Nucleus accumbens (tissue), 56 donors: ENCODE results near the gene ITGB5.
"Not testable (repeated sequence)": the region's sequence is repeated elsewhere in the genome, so short reads cannot be mapped to it uniquely, and the experiment has no call there.

Experiments
- DNase-seq, 56 donors: peaks; one replicate each; lab custom pipeline; 2025; lab: John Stamatoyannopoulos, UW

Gene ITGB5

DNA sequence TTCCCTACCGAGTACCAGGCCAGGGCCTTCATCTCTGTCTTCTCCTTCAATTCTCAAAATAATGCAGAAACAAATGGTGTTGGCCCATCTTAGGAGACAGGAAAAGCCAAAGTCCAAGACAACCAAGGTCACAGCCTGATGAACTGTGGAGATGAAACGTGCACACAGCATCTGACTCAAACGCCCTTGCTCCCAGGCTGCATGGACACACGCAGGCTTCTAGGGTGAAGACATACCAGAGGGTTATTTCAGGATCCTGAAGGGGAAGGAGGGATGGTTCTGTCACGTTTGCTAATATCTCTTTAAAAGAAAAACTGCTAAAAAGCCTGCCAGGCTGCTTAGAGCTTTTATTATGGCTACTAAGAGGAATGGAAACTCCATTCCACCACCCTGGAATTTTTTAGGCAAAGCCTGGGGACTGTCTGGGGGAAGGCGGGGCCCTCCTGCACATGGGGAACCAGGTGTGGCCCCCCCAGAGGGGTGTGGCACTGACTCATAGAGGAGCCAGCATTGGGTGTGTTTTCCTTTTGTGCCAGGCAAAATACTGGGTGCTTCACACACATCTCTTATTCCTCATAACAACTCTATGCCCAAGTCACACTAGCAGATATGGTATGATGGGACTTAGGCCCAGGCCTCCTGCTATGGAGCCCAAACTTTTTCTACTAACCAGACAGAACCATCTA lies 94.0 kb downstream of the ITGB5 start:
- no peak for DNase-seq

DNA sequence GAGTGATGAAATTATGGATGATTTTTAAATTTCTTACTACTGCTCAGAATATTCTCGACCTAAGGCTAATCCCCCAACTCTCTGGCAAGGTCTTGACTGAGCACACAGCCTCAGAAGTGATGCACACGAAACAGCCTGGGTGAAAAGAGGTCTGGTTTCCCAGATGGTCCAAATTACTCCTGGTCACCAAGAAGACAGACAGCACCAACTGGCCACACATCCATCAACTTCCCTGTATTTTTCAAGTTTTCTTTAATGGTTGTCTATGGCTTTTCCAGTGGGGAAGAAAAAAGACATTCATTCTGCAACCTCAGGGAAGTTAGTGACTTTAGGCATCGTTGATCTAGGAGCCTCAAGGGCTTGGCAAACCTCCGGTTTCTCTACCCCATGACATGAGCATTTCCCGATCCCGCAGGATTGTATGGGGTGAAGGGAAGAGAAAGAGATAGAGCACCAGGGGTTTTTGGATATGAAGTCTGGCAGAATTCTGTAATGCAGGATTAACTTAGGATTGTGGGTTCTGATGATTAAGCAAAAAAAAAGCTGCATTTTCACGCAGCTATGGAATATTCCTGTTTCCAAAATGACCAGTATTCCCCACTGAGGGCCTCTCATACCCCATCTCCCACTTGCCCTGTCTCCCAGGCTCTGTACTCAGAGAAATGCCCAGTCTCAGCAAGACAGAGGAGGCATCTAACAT lies 94.7 kb downstream of the ITGB5 start:
- no peak for DNase-seq

DNA sequence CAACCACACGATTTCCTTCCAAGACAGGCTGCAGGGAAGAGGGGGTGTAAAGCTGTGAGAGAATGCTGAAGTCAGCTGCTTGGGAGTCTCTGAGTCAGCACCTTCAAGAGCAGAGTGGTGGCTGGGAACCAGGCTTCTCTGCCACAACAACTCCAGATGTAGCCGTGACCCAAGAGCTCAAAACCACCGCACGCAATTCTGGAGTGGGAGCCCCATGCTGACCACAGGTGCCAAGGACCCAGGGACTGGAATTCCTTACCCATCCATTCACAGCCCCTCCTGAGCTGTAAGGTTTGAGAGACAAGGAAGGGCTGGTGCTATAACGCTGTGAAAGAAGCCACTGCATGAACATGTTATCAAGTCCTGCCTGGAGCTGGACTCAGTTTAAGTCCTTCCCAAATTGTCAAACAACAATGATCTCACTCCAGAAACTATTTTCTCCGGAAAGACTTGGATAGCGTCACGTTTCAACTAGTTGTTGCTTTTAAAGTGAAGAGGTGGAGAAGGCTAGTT lies 95.5 kb downstream of the ITGB5 start:
- DNase-seq, result peak in 17 of 56 donors; percentile 12 to 44 (median 28)

DNA sequence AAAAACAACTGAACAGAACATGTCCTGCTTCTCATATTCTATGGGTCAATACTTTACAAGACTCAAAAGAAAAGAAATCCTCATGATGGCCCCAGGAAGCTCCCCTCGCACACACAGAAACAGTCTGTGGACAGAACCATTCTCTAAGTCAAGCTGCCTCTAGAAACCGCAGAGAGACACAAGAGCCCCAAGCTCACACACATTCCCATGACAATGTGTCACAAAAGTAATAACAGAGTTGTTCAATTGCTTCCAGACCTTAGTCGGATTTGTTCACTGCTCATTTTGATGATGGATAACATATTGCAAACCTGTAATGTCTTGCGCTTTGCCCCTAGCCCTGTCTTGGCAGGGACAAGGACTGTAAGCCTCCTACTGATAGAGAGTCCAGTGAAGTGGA lies 96.0 kb downstream of the ITGB5 start:
- DNase-seq, result no peak

DNA sequence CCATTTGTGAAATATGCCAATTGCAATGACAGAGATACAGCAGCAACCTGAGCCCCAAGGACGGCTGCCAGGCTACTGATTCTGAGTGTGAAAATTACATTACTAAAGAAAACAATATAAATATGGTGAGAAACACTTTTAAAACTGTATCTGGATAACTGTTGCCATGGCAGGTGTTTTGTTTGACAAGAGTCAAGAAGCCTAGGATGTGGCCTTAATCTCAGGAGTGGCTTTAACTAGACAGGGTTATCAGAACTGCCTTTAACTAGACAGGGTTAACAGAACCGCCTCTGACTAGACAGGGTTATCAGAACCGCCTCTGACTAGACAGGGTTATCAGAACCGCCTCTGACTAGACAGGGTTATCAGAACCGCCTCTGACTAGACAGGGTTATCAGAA lies 98.1 kb downstream of the ITGB5 start:
- DNase-seq, result not testable (repeated sequence)

DNA sequence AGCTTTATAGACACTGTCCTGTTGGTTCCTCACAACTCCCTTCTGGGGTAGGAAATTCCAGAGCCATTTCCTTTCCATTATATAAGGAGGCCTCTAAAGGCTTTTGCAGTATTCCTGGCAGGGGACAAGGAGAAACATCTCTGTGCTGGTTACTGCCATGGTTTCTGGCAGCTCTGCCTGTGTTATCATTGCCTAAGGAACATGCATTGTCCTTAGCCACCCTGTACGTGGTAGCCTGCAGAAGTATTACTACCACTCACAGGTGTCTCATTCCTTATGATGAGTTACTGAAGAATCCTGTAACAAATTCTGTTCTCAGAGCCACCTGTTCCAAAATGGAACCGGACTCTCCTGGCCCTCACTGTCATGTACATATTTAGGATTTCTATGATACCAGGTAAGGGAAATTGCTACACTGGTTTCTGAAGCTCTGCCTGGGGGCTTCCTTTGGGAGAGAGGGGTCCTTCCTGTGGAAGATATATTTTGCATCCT lies 98.9 kb downstream of the ITGB5 start:
- DNase-seq, result no peak

DNA sequence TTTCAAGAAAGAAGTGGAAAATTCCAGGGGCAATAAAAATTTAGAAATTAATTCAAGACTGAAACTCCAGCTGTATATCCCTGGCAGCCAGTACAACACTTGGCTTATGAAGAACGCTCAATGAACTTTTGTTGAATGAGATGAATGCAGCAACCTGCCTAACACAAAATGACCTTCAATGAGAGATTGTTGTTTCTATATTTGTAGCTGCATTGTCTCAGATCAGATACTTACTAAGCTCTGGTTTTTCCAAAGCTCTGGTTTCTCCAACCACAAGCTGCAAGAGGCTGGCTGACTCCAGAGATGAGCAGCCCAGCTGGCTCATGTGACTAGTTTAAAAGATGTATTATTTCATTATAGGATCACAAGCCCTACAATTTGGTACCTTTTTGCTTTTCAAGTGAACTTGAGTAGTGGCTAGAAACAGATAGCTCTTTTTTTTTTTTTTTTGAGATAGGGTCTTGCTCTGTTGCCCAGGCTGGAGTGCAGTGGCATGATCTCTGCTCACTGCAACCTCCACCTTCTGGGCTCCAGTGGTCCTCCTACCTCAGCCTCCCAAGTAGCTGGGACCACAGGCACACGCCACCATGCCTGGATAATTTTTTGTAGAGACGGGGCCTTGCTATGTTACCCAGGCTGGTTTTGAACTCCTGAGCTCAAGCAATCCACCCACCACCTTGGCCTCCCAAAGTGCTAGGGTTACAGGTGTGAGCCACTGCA lies 99.5 kb downstream of the ITGB5 start:
- DNase-seq, result peak in 2 of 56 donors; percentile 12 to 32

DNA sequence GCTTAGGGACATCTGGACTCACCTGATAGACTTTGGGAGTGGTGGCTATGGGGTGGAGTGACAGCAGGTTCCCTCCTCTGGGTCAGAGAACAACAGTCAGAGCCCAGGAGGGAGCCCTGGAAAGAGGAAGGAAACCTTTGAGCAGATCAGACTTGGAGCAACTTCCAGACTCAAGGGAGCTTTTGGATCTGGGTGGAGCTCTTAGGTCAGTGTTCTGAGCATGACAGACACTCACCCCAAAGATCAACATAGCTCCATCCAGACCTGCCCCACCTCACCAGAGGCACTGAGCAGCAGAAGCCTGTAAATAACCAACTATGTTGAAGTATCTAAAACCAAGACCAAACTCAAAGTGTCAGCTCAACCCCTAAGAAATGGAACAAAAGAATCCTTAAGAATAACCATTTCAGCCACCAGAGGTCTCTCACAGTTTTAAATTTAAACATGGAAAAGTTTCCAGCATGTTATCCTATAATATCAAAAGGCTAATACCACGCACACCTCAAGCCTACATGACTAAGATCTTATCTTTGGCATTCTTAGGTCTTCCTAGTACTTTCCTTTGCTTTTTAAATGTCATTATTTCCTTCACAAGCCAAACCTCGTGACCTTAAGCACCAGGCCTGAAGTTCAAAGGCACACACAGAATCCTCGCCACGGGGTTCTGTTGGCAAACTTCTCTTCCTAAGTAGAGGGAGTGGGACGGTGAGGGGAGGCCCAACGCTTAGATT lies 100.5 kb downstream of the ITGB5 start:
- DNase-seq, result no peak

DNA sequence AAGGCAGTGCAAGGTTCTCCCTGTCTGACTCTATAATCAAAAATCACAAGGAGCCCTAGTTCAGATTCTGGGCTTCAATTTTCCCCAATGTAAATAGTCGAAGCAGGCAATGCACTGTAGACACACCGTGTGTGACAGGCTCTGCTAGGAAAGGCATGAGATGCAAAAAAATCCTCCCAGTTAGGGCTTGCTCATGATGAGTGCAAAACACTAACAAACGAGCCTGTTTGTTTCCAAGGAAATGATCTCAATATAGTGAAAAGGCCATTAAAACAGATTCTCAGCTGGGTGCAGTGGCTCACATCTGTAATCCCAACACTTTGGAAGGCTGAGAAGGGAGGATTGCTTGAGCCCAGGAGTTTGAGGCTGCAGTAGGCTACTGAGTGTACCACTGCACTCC lies 101.2 kb downstream of the ITGB5 start:
- DNase-seq, result no peak

DNA sequence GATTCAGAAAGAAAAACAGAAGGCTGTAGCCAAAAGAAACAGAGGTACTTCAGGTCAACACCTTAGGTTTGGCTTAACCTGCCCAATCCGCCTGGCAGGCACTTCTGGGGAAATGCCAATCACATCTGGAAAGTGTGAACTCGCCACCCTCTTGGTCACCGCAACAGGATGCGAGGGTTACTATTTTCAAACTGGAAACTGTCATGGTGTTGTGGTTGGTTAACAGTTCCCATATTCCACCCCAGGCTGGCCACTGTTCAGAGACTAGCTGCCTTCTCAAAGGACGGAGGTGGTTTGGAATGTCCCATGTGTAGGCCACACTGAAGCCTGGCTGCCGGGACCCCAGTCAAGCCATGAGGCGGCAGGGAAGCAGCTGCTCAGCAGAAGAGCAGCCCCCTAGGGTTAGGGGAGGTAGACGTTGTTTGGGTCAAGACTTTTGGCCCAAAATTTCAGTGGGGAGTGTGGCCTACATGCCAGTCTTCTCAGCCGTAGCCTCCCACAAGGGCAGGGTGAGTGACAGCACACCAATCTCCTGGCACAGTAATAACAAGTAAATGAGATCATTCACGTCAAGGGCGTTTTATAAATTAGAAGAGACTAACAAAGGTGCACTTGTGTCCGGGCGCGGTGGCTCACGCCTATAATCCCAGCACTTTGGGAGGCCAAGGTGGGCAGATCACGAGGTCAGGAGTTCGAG lies 102.3 kb downstream of the ITGB5 start:
- peak in 2 of 56 donors; percentile 20 to 25 for DNase-seq

DNA sequence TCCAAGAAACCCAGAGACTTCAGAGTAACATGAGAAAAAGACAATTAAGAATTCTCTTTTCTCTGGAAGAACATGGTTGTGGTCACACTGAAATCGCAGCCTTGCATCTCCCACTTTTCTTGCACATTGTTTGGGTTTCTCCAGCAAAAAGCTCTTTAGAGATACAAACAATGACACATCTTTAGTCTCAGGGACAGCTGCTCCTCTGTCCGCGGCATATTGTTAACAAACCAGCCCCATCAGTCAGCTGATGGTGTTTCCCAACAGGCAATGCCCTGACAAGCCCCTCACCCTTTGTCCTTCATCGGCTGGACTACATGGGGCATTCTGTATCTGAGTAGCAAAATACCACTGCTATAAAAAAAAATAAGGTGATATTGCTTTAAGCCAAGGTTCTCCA lies 103.5 kb downstream of the ITGB5 start:
- DNase-seq, result no peak

DNA sequence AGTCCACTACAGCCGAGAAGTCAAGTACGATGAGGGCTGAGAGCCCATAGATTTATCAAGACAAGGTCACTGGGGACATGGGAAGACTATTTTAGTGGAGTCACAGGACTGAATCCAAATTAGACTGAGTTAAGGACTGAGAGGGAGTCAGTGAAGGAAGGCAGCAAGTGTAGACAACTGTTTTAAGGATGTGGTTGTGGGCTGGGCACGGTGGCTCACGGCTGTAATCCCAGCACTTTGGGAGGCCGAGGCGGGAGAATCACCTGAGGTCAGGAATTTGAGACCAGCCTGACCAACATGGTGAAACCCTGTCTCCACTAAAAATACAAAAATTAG lies 104.8 kb downstream of the ITGB5 start:
- not testable (repeated sequence) for DNase-seq

DNA sequence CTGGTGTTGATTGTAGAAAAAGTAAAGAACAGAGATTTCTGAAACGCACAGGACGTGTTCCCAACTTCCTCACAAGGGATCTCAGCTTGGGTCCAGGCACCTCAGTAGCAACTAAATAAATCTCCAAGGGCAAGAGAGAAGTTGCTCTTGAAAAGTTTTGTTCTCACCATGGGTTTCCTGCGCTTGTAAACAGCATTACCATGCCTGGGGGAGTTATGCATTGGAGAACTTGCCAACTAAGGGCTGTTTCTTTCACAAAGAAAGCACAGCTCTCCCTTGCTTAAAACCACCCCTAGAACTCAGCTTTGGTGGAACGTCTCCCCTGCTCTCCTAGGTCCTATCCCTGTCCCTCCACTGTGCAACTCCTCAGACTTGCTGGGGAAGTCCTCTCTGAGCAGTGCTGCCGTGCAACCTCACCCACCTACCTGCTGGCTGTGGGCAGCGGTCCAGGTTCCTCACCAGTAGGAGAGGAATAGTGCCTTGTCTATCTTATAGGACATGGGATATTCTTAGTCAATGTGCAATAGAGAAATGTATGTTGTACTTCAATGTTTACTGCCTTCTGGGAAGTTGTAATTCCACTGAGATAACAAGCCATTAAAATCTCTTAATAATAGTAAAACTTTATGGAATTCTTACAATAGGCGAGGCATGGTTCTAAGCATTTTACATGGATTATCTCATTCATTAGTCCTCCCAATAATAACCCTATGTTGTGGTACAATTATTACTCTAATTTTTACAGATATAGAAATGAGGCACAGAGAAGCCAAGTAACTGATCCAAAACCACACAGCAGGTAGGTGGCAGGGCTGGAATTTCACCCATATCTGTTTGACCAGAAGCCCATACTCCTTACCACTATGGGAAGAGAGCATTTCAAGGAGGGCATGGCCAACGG lies 105.4 kb downstream of the ITGB5 start:
- no peak for DNase-seq

DNA sequence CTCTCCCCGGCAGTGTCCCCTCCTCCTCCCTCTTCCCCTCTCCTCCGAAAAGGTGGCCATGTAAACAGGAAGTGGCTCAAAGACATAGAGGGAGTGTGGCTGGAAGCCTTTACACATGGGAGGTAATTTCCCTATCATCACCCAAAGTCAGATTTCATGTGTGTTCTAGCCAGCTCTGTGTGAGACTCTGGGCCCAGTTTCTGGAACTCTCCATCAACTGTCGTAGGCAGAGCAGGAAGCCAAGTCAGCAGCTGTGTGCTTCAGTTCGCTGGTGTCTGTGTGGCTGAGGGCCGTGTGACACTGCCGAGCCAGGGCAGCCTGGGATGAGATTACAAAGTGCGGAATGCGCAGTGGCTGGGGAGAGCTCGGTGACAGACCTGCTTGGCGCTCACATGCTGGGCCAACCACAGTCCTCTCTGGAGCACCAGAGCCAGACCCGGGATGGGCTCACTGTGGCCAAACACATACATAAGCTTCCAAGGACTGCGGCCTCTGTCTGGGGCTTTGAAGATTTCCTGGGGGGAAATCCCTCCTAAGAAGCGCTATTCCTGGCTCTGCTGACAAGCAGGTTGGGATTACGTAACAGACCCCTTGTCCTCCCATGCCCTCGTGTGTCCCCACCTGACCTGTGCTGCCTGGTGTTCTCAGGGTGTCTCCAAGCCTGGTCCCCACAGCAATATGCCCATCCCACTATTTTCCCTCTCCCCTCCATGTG lies 106.2 kb downstream of the ITGB5 start:
- peak in 47 of 56 donors; percentile 29 to 88 (median 60) for DNase-seq

DNA sequence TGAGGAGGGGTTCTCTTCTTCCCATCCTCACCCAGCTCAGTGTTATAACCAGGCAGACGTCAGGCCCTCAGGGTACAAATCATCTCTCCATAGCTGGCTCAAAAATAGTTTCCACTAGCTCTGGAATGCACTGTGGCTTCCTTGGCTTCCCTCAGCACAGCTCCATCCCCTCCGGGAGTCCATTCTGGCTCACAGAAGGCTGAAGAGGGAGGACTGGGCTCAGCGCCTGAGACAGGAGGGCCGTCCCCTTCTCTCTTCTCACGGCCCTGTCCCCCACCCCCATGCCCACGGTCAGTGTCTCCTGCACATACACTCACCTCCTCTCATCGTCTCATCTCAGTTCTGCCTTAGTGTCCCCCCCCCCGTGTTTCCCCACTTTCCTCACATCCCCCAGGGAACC lies 106.8 kb downstream of the ITGB5 start:
- peak in 20 of 56 donors; percentile 20 to 60 (median 43) for DNase-seq

DNA sequence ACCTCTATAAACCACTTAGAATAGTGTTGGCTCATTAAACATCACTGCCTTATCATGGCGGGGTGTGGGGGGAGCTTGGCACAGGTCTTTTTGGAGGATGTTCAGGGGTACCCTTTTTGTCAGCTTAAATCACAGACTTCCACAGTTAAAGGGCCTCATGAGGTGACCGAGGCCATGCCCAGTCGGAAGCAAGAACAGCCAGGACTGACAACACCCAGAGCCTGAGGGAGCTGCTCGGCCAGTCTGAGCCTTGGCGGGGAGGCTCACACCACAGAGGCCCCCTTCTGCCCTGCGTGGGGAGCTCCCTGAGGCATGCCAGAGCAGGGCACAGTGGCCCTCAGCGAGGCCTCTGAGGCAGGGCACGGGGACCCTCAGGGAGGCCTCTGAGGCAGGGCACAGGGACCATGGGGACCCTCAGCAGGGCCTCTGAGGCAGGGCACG lies 107.4 kb downstream of the ITGB5 start:
- DNase-seq, result no peak

DNA sequence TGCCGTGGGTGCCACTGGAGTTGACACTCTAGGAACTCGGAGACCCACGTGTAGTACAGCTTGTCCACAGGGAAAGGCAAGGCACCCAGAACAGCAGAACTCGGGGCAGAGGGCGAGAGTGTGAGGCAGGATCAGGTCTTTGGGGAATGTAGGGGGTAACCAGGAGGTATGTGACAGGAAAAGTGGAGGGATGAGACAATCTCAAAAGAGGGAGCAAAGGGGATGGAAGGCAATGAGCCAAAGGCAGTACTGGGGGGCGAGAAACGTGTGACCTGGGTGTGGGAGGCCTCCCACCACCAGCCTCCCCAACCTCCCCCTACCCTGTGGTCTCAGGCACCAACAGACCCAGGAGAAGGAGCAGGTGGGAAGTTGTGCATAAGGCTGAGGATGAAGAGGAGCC lies 108.0 kb downstream of the ITGB5 start:
- no peak for DNase-seq

DNA sequence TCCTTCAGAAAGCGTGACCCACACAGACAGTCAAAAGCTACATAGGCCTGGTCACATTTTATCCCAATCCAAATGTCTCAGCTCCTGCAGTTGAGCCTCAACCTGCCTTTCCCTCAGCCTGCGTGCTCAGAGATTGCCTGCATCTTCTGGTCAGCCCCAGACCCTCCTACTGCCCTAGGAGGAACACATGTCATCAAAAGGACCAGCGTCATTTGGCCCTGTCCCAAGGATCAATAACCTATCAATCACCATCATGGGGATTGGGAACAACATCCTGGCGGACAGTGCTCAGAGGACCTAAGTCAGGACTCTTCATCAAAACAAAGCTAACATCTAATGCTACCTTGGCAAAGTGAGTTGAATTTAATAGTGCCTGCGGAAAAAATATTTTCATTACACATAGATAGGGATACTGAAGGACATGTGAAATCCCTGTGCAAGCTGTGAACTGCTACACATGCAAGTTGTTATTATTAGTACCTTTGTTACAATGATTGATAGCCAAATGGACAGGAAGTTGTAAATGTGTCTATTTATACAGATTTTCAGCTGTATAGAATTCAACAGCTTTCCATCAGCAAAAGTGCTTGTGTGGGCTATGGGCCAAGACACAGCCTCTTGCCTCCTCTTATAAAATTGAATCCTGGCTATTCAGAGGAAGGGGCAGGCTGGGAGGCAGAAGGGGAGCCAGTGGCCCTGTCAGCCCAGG lies 109.2 kb downstream of the ITGB5 start:
- DNase-seq, result no peak
